Endothelial cell (in vitro differentiated cells): ENCODE measurements around the gene RBM33. TPM values are rescaled to one million over a fixed set of nuclear protein-coding genes. Genes with fewer than 3 reads are reported as not detected.
A peak's percentile ranks its signal among the peaks of the same experiment; 100 is the strongest.

Source experiments
- DNase-seq: peaks from one replicate; pipeline ENCODE4 v3.0.0; 2021; ENCODE audit warnings: low spot score
- H3K27ac Mint-ChIP-seq: one replicate; pipeline ENCODE4 v1.8.0; 2021; ENCODE audit warnings: mixed read lengths, inconsistent platforms; ENCODE audit not compliant: unreplicated experiment
- H3K27me3 Mint-ChIP-seq: one replicate; pipeline ENCODE4 v1.8.0; 2021; ENCODE audit warnings: mild to moderate bottlenecking, moderate library complexity, mixed read lengths, inconsistent platforms; ENCODE audit not compliant: unreplicated experiment
- H3K36me3 Mint-ChIP-seq: one replicate; pipeline ENCODE4 v1.8.0; 2021; ENCODE audit warnings: mild to moderate bottlenecking, low read depth, mixed read lengths, inconsistent platforms; ENCODE audit not compliant: unreplicated experiment
- H3K4me1 Mint-ChIP-seq: one replicate; pipeline ENCODE4 v1.8.0; 2021; ENCODE audit warnings: mild to moderate bottlenecking, mixed read lengths, inconsistent platforms; ENCODE audit not compliant: unreplicated experiment
- H3K4me3 Mint-ChIP-seq: one replicate; pipeline ENCODE4 v1.8.0; 2021; ENCODE audit warnings: mild to moderate bottlenecking, mixed read lengths, inconsistent platforms; ENCODE audit not compliant: unreplicated experiment
- H3K9me3 Mint-ChIP-seq: one replicate; pipeline ENCODE4 v1.8.0; 2021; ENCODE audit warnings: mixed read lengths, inconsistent platforms; ENCODE audit not compliant: unreplicated experiment
- total RNA-seq: library from RNA; stranded (reverse); fragmentation: NEBNext Ultra II Directional; extraction: Animal tissue kit (Norgen Biotek cat#: 25700); gene quantifications from one replicate; pipeline ENCODE4 v1.2.1, GENCODE V29; 2021; ENCODE audit not compliant: unreplicated experiment
- TF ChIP-seq, protein P1 (sequence below): fragments of 200-600 bp; sonication (generic); IDR thresholded peaks from one replicate; pipeline ENCODE4 v1.5.0; 2021; ENCODE audit warnings: antibody characterized with exemption; ENCODE audit not compliant: unreplicated experiment

Gene RBM33
- total RNA-seq, 1 donor from 2014 or later = 65.3 TPM

DNA sequence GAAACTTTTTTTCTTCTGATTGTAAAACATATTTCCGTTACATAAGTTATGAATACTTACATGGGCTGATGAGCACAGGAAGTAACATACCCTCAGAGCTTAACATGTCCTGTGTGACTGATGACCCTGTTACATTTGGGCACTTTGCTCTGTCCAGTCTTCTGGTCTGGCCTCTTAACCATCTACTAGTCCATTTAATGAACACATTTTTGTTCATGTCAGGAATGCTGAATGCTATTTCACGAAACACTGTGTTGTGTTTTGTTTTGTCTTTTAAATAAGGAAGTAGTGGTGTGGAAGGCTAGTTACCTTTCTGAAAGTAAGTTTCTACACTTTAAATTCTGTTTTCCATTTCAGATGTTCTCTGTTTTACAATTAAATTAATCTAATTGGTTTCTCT, 77.7 kb downstream of the RBM33 start:
- no peaks in the 10 kb centered on the region for H3K36me3 Mint-ChIP-seq
- no peak for DNase-seq
- H3K4me3 Mint-ChIP-seq = no peak overlapping the region
- no peaks in the 10 kb centered on the region for H3K9me3 Mint-ChIP-seq
- TF ChIP-seq, protein P1, sequence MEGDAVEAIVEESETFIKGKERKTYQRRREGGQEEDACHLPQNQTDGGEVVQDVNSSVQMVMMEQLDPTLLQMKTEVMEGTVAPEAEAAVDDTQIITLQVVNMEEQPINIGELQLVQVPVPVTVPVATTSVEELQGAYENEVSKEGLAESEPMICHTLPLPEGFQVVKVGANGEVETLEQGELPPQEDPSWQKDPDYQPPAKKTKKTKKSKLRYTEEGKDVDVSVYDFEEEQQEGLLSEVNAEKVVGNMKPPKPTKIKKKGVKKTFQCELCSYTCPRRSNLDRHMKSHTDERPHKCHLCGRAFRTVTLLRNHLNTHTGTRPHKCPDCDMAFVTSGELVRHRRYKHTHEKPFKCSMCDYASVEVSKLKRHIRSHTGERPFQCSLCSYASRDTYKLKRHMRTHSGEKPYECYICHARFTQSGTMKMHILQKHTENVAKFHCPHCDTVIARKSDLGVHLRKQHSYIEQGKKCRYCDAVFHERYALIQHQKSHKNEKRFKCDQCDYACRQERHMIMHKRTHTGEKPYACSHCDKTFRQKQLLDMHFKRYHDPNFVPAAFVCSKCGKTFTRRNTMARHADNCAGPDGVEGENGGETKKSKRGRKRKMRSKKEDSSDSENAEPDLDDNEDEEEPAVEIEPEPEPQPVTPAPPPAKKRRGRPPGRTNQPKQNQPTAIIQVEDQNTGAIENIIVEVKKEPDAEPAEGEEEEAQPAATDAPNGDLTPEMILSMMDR = no peak
- no peak overlapping the region for H3K27ac Mint-ChIP-seq
- H3K4me1 Mint-ChIP-seq = peaks cover 5% of the 10 kb centered on the region
- peaks cover 1% of the 10 kb centered on the region for H3K27me3 Mint-ChIP-seq

DNA sequence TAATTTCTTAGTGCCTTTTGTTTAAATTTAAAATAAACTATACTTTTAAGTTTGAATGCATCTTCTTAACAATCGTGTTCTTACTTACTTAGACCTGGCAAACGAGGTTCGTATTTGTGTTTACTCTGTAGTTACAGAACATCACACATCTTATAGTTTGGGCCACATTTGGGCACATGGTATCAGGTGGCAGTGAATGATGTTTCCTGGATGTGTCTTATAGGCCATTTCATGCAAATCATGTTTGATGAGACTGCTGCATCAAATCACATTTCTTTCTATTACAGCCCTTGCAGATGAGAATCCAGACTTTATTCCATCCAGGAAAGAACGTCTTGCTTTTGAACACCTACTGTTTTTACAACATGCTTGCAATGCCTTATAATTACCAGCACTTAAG, 78.5 kb downstream of the RBM33 start:
- no peaks in the 10 kb centered on the region for H3K36me3 Mint-ChIP-seq
- H3K27ac Mint-ChIP-seq = no peak overlapping the region
- H3K9me3 Mint-ChIP-seq = no peaks in the 10 kb centered on the region
- TF ChIP-seq, protein P1 = no peak
- DNase-seq = no peak
- peaks cover 5% of the 10 kb centered on the region for H3K4me1 Mint-ChIP-seq
- H3K4me3 Mint-ChIP-seq = no peak overlapping the region
- peaks cover 1% of the 10 kb centered on the region for H3K27me3 Mint-ChIP-seq

DNA sequence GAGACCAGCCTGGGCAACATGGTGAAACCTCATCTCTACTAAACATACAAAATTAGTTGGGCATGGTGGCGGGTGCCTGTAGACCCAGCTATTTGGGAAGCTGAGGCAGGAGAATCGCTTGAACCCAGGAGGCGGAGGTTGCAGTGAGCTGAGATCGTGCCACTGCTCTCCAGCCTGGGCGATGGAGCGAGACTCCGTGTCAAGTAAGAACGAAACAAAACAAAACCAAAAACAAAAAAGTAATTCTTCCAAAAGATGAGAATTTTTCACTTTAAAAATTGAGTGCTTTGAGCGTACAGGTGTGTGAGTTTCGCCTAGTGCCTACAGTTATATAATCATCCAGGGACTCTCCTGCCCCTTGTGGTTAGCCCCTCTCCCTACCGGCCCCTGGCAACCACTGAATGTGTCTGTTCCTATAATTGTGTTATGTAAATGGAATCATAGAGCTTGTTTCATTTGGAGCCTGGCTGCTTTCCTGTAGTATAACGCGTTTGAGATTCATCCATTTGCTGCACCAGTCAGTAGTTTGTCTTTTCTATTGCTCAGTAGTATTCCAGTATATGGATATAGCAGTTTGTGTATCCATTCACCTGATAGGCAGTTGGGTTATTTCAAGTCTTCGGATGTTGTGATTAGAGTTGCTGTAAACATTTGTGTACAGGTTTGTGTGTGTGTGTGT, 80.0 kb downstream of the RBM33 start:
- peak; percentile 19 for DNase-seq
- Mint-ChIP-seq H3K9me3 (no peaks in the 10 kb centered on the region), H3K36me3 (peaks cover 6% of the 10 kb centered on the region), H3K27ac (peak overlapping the region; percentile 5), H3K4me1 (peaks cover 5% of the 10 kb centered on the region), H3K4me3 (peak overlapping the region; percentile 38), H3K27me3 (peaks cover 1% of the 10 kb centered on the region)
- TF ChIP-seq, protein P1 = peak; percentile 38

DNA sequence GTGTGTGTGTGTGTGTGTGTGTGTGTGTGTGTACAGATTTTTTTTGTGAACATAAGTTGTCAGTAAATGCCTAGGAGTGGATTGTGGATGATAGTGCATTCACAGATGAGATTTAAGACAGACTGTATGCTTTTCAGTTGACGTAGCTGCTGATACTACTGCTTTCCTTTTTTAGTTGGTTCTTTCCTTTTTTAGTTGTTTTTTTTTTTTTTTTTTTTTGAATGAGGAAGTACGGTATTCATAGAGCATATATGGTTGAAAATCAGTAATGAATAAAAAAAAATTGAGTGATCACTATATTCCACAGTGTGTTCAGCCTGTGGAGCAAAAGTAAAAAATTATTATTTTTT, 80.5 kb downstream of the RBM33 start:
- peaks cover 5% of the 10 kb centered on the region for H3K4me1 Mint-ChIP-seq
- H3K4me3 Mint-ChIP-seq = peak overlapping the region; percentile 38
- TF ChIP-seq, protein P1 = no peak
- peaks cover 1% of the 10 kb centered on the region for H3K27me3 Mint-ChIP-seq
- peaks cover 6% of the 10 kb centered on the region for H3K36me3 Mint-ChIP-seq
- no peak for DNase-seq
- no peak overlapping the region for H3K27ac Mint-ChIP-seq
- no peaks in the 10 kb centered on the region for H3K9me3 Mint-ChIP-seq

DNA sequence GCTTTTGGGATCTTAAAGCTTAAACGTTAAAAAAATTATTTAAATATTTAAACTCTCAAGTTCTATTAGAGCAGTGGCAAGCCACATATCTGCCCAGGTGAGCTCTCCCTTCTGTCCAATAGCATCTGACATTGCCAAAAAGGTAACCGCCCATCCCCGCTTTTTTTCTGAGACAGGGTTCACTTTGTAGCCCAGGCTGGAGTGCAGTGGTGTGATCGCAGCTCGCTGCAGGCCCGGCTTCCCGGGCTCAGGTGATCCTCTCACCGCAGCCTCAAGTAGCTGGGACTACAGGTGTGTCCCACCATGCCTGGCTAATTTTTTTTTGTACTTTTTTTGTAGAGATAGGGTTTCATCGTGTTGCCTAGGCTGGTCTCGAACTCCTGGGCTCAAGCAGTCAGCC, 83.2 kb downstream of the RBM33 start:
- Mint-ChIP-seq H3K4me3 (no peak overlapping the region), H3K4me1 (peaks cover 5% of the 10 kb centered on the region), H3K9me3 (no peaks in the 10 kb centered on the region), H3K36me3 (peaks cover 6% of the 10 kb centered on the region), H3K27ac (no peak overlapping the region), H3K27me3 (peaks cover 1% of the 10 kb centered on the region)
- TF ChIP-seq, protein P1 = no peak
- DNase-seq = no peak
